ENCODE results near the gene SH3GLB2.

- TF ChIP-seq SIN3A (IDR thresholded peaks at IDR 0.05; ENCODE audit: borderline replicate concordance, insufficient read depth, low read length), result no peak
- TF ChIP-seq POLR2AphosphoS5 (IDR thresholded peaks at IDR 0.05; ENCODE audit: low read depth, low read length), result no peak
- no peak for TF ChIP-seq TAF1 (IDR thresholded peaks at IDR 0.05; ENCODE audit: borderline replicate concordance, insufficient read depth, low read length)
- TF ChIP-seq, protein P1, sequence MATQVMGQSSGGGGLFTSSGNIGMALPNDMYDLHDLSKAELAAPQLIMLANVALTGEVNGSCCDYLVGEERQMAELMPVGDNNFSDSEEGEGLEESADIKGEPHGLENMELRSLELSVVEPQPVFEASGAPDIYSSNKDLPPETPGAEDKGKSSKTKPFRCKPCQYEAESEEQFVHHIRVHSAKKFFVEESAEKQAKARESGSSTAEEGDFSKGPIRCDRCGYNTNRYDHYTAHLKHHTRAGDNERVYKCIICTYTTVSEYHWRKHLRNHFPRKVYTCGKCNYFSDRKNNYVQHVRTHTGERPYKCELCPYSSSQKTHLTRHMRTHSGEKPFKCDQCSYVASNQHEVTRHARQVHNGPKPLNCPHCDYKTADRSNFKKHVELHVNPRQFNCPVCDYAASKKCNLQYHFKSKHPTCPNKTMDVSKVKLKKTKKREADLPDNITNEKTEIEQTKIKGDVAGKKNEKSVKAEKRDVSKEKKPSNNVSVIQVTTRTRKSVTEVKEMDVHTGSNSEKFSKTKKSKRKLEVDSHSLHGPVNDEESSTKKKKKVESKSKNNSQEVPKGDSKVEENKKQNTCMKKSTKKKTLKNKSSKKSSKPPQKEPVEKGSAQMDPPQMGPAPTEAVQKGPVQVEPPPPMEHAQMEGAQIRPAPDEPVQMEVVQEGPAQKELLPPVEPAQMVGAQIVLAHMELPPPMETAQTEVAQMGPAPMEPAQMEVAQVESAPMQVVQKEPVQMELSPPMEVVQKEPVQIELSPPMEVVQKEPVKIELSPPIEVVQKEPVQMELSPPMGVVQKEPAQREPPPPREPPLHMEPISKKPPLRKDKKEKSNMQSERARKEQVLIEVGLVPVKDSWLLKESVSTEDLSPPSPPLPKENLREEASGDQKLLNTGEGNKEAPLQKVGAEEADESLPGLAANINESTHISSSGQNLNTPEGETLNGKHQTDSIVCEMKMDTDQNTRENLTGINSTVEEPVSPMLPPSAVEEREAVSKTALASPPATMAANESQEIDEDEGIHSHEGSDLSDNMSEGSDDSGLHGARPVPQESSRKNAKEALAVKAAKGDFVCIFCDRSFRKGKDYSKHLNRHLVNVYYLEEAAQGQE (IDR thresholded peaks at IDR 0.05; ENCODE audit: insufficient read depth in 1 of 2, low read depth in 2 of 2, low read length in 2 of 2), result no peak
- no peak for TF ChIP-seq FOXP2 (optimal IDR thresholded peaks at IDR 0.05; ENCODE audit: borderline replicate concordance, extremely low read depth, extremely low read length, insufficient read depth)
These were observed 6.1 kb downstream of the SH3GLB2 start for GRCh38 chr9:129022037-129022436.

Data from PFSK-1 (cell line).